ENCODE measurements around the gene CD79A.

DNA sequence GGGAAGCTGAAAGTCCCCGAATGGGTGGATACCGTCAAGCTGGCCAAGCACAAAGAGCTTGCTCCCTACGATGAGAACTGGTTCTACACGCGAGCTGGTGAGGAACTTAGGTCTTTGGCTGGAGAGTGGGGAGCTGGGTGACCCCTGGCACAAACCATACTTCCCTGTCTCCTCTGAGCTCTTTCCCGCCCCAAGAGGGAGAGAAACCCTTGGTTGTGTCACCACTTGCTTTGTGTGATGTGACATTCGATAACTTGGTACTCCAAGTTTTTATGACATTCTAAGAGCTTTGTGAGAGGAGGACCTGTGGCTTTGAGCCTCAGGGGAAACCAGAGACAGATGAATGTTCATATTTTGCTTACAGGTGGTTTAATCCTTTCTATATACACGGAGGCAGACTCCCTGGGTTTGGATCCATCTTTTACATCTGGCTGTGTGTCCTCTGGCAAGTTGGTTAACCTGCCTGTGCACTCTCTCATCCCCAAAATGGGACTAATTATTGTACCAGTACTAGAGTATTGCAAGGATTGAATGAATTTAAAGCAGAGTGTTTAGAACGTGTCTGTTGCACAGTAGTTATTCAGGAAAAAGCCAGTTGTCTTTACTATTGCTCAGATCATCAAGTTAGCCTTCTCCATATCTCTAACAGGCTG is 15.8 kb upstream of the CD79A start:
- TF ChIP-seq POLR2AphosphoS5 (IDR thresholded peaks at IDR 0.05) (no peak), POLR2A (IDR thresholded peaks at IDR 0.05) (no peak)
- TF ChIP-seq, protein P1, sequence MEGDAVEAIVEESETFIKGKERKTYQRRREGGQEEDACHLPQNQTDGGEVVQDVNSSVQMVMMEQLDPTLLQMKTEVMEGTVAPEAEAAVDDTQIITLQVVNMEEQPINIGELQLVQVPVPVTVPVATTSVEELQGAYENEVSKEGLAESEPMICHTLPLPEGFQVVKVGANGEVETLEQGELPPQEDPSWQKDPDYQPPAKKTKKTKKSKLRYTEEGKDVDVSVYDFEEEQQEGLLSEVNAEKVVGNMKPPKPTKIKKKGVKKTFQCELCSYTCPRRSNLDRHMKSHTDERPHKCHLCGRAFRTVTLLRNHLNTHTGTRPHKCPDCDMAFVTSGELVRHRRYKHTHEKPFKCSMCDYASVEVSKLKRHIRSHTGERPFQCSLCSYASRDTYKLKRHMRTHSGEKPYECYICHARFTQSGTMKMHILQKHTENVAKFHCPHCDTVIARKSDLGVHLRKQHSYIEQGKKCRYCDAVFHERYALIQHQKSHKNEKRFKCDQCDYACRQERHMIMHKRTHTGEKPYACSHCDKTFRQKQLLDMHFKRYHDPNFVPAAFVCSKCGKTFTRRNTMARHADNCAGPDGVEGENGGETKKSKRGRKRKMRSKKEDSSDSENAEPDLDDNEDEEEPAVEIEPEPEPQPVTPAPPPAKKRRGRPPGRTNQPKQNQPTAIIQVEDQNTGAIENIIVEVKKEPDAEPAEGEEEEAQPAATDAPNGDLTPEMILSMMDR (IDR thresholded peaks at IDR 0.05): no peak

Data from breast epithelium (tissue), 3 donors.